Heart left ventricle (tissue), 16 donors: ENCODE data around the gene AIP. TPM values are rescaled to one million over a fixed set of nuclear protein-coding genes. Genes with fewer than 3 reads are reported as not detected.

Source experiments
- ATAC-seq, 4 donors: fragments of 200-7000 bp; cut with Tn5 transposase; one replicate each; pipeline ENCODE4 v1.9.1; 2020 to 2022; ENCODE audit warnings: moderate library complexity in 4 of 4, mild to moderate bottlenecking in 3 of 4, moderate number of reproducible peaks in 1 of 4
- DNase-seq, 5 donors: peaks; one replicate each; pipeline ENCODE4 v3.0.0-alpha.2; 2020
- H3K27ac ChIP-seq, 12 donors: fragments of 200-600 bp; sonication (generic) in 4 of 12; one replicate each; pipeline versions ENCODE4 v1.5.0 to v1.8.0; 2016 to 2022; ENCODE audit warnings: mild to moderate bottlenecking in 2 of 12
- H3K27me3 ChIP-seq, 9 donors: fragments of 200-600 bp; sonication (generic) in 2 of 9; one replicate each; pipeline versions ENCODE4 v1.5.1 to v1.8.0; 2016 to 2022; ENCODE audit warnings: mild to moderate bottlenecking in 3 of 9
- H3K36me3 ChIP-seq, 9 donors: fragments of 200-600 bp; sonication (generic) in 2 of 9; one replicate each; pipeline versions ENCODE4 v1.5.0 to v1.8.0; 2018 to 2022; ENCODE audit warnings: mild to moderate bottlenecking in 2 of 9
- H3K4me1 ChIP-seq, 12 donors: fragments of 200-600 bp; sonication (generic) in 4 of 12; one replicate each; pipeline versions ENCODE4 v1.5.0 to v1.8.0; 2016 to 2022; ENCODE audit warnings: mild to moderate bottlenecking in 3 of 12
- H3K4me3 ChIP-seq, 12 donors: fragments of 200-600 bp; sonication (generic) in 4 of 12; one replicate each; pipeline versions ENCODE4 v1.5.0 to v1.8.0; 2017 to 2022; ENCODE audit warnings: mild to moderate bottlenecking in 9 of 12, moderate library complexity in 4 of 12
- H3K9me3 ChIP-seq, 12 donors: fragments of 200-600 bp; sonication (generic) in 4 of 12; one replicate each; pipeline versions ENCODE4 v1.5.0 to v1.8.0; 2016 to 2022; ENCODE audit warnings: mild to moderate bottlenecking in 1 of 12
- CTCF ChIP-seq, 12 donors: fragments of 200-600 bp; sonication (generic) in 4 of 12; IDR thresholded peaks; one replicate each; pipeline versions ENCODE4 v1.5.0 to v1.8.0; 2018 to 2022; ENCODE audit warnings: antibody characterized with exemption in 12 of 12, mild to moderate bottlenecking in 5 of 12
- POLR2A ChIP-seq, 2 donors: fragments of 450-650 bp; IDR thresholded peaks; one replicate each; pipeline ENCODE4 v1.6.1; 2017; ENCODE audit warnings: antibody characterized with exemption in 2 of 2, mild to moderate bottlenecking in 2 of 2, moderate library complexity in 2 of 2
- WGBS, 4 donors: extraction: QIAGEN DNeasy Blood & Tissue Kit in 2 of 4; methylation state at CpG; one replicate each; pipeline versions ENCODE4 v1.1.5 to v1.1.7; 2013 to 2018; 5-methylcytosine and 5-hydroxymethylcytosine counted together
- intact Hi-C, 10 donors: fragments of 100-400 bp; cut with DNase I; formaldehyde crosslinking; loops; one replicate each; pipeline versions ENCODE4 v1.11.1 to v1.14.2; 2022
- polyA plus RNA-seq, 2 donors: library from polyadenylated mRNA; stranded (reverse); fragments of 200-250 nt; gene quantifications; one replicate each; pipeline ENCODE4 v1.2.3, GENCODE V29; 2013
- total RNA-seq, 9 donors: library from RNA; depleted of rRNA in 2 of 9; stranded (reverse); fragments of >200 nt in 2 of 9; fragmentation: NEBNext Ultra II Directional in 3 of 9; extraction: Animal tissue kit (Norgen Biotek cat#: 25700) in 3 of 9; gene quantifications; one replicate each; pipeline versions ENCODE4 v1.1.0 to v1.2.4, GENCODE V29; 2016 to 2023
- donor health status: ischemic (EF 13 %, LVEDD 7.1; RV severe dilation, severe dysfunction).
- donor health status: healthy with polysubstance abuse.
- donor health status: DM: no; HTN: yes; CAD: no.
- donor health status: DM: no; HTN: no; CAD: no.
- donor health status: ischemic (EF 25% LVEDD 6.9; RV normal size, moderate dysfunction).
- donor health status: ischemic (EF 25% LVEDD 5.7; RV mildly dilated, moderate dysfunction).
- donor health status: healthy.
- donor health status: DM: yes; HTN: yes; CAD: no.
- donor health status: ischemic (EF 35%, LVEDD 5.7; RV mildly dilated, moderate dysfunction).
- donor health status: nonischemic (EF 11% LVEDD 7.7; RV severe dilation, severe dysfunction).
- donor health status: DM: yes; HTN: yes; CAD: no.
- donor health status: PGD.
- donor health status: ischemic (EF 29% LVEDD 5.4; RV normal size, mild dysfunction).
- donor health status: nonischemic (EF 23%, LVEDD 6.1; RV moderate dilation, normal function).

AIP gene
- total and polyA plus RNA-seq, 11 donors = 41.7 to 96.4 (median 57.9) TPM

- TF ChIP-seq POLR2A (IDR thresholded peaks at IDR 0.05) (no peak), CTCF (IDR thresholded peaks at IDR 0.05) (no peak)
- ATAC-seq (no peak), DNase-seq (no peak)
- WGBS, 4 donors = 56 to 79% (median 76%) methylated on average over 1 of the region's 1 CpG
- Histone ChIP-seq H3K4me1 (peaks cover 5 to 30% (median 10%) of the 10 kb centered on the region in 12 donors), H3K9me3 (no peaks in the 10 kb centered on the region), H3K27me3 (no peaks in the 10 kb centered on the region), H3K36me3 (peaks cover 0 to 65% (median 34%) of the 10 kb centered on the region in 9 donors), H3K4me3 (no peak overlapping the region), H3K27ac (no peak overlapping the region)
- intact Hi-C loops = loop anchor here in 1 of 10 donors (5.0 kb wide), 1 partner anchor 78 kb away; no protein-coding TSS in a partner anchor
These were observed 17.6 kb downstream of the AIP start for GRCh38 chr11:67500484-67500821.

- TF ChIP-seq POLR2A (IDR thresholded peaks at IDR 0.05) (no peak), CTCF (IDR thresholded peaks at IDR 0.05) (no peak)
- no peak for ATAC-seq
These were observed 18.2 kb downstream of the AIP start for GRCh38 chr11:67500831-67501715.

GRCh38 chr11:67501854-67502253 is 19.0 kb downstream of the AIP start:
- Histone ChIP-seq H3K4me3 (no peak overlapping the region), H3K27me3 (no peaks in the 10 kb centered on the region), H3K9me3 (no peaks in the 10 kb centered on the region), H3K4me1 (peaks cover 10 to 44% (median 24%) of the 10 kb centered on the region in 12 donors), H3K27ac (no peak overlapping the region), H3K36me3 (peaks cover 0 to 57% (median 25%) of the 10 kb centered on the region in 9 donors)
- ATAC-seq (no peak), DNase-seq (no peak)
- no peak for TF ChIP-seq CTCF (IDR thresholded peaks at IDR 0.05)
- TF ChIP-seq POLR2A (IDR thresholded peaks at IDR 0.05) = no peak
- intact Hi-C loops = loop anchor here in 1 of 10 donors (5.0 kb wide), 1 partner anchor 80 kb away; no protein-coding TSS in a partner anchor
- 95 to 97% (median 97%) methylated on average over 17 to 18 of the region's 18 CpGs for WGBS, 4 donors

More at GRCh38 chr11:67500831-67501715, 18.2 kb downstream of the AIP start:
- Histone ChIP-seq H3K4me3 (no peak overlapping the region), H3K27ac (no peak overlapping the region), H3K27me3 (no peaks in the 10 kb centered on the region), H3K36me3 (peaks cover 0 to 59% (median 28%) of the 10 kb centered on the region in 9 donors), H3K4me1 (peaks cover 5 to 36% (median 17%) of the 10 kb centered on the region in 12 donors), H3K9me3 (no peaks in the 10 kb centered on the region)
- WGBS, 4 donors = 92 to 95% (median 94%) methylated on average over 9 of the region's 9 CpGs
- DNase-seq = no peak
- intact Hi-C loops = loop anchor here in 1 of 10 donors (5.0 kb wide), 1 partner anchor 79 kb away; no protein-coding TSS in a partner anchor

GRCh38 chr11:67502328-67502979 is 19.6 kb downstream of the AIP start:
- peaks cover 0 to 56% (median 24%) of the 10 kb centered on the region in 9 donors for H3K36me3 ChIP-seq
- intact Hi-C loops = loop anchor here in 1 of 10 donors (5.0 kb wide), 1 partner anchor 80 kb away; no protein-coding TSS in a partner anchor
- no peak for ATAC-seq
- no peaks in the 10 kb centered on the region for H3K27me3 ChIP-seq
- no peak overlapping the region for H3K27ac ChIP-seq
- peaks cover 10 to 50% (median 30%) of the 10 kb centered on the region in 12 donors for H3K4me1 ChIP-seq
- no peak overlapping the region for H3K4me3 ChIP-seq
- no peak for DNase-seq
- no peak for TF ChIP-seq CTCF (IDR thresholded peaks at IDR 0.05)
- TF ChIP-seq POLR2A (IDR thresholded peaks at IDR 0.05) = no peak
- 94 to 99% (median 97%) methylated on average over 11 to 18 of the region's 18 CpGs for WGBS, 4 donors
- no peaks in the 10 kb centered on the region for H3K9me3 ChIP-seq
